GM18858 (cell line): Measurements from ENCODE around the gene SNRNP40.
"Not testable (repeated sequence)": the region's sequence is repeated elsewhere in the genome, so short reads cannot be mapped to it uniquely, and the experiment has no call there.

Experiments
- ATAC-seq: cut with Tn5 transposase; IDR thresholded peaks from one replicate; pipeline ENCODE4 v1.9.1; 2021; ENCODE audit not compliant: unreplicated experiment

SNRNP40 gene

DNA sequence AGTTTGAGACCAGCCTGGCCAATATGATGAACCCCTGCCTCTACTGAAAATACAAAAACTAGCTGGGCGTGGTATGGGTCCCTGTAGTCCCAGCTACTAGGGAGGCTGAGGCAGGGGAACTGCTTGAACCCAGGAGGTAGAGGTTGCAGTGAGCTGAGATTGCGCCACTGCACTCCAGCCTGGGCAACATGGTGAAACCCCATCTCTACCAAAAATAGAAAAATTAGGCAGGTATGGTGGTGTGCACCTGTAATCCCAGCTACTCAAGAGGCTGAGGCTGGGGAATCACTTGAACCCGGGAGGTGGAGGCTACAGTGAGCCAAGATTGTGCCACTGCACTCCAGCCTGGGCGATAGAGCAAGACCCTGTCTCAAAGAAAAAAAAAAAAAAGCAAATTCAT is 8.8 kb downstream of the SNRNP40 start:
- ATAC-seq, result not testable (repeated sequence)

DNA sequence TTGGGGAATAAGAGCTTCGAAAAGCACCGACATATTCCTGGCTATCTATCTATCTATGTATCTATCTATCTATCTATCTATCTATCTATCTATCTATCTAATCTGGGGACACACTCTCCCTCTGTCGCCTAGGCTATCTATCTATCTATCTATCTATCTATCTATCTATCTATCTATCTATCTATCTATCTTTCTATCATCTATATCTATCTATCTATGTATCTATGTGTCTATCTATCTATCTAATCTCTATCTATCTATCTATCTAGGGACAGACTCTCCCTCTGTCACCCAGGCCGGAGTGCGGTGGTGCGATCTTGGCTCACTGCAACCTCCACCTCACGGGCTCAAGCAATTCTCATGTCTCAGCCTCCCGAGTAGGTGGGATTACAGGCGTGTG is 14.2 kb downstream of the SNRNP40 start:
- not testable (repeated sequence) for ATAC-seq

DNA sequence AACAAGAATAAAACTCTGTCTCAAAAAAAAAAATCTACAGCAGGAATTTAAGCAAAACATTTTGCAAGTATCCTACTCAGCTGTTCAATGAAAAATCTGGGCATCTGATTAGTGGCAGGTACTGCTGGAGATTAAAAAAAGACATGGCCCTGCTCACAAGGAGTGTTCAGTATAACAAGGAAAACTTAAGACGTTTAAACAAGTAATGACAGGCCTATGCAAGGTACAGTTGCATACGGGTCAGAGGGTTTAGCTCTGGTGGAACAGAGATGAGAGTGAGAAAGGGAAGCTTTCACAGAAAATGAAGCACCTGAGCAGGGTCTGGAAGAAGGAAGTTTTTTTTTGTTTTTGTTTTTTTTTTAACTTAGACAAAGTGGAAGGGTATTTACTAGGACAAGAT is 23.0 kb downstream of the SNRNP40 start:
- ATAC-seq, result no peak

DNA sequence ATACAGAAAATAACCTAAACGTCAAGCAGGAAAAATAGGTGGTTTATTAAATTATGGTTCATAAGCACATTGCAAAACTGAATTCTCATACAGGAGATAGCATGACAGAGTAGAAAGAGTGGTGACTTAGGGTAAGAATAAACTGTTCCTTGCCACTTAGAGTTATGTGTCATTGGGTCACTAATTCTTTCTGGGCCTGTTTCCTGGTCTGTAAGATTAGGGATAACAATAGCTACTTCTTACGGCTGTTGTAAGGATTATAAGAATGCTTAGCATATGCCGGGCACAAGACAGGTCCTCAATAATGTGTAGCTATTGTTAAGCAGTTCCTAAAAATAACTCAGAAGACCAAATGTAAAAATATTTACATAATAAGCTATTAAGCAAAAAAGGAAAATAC is 24.2 kb downstream of the SNRNP40 start:
- no peak for ATAC-seq

DNA sequence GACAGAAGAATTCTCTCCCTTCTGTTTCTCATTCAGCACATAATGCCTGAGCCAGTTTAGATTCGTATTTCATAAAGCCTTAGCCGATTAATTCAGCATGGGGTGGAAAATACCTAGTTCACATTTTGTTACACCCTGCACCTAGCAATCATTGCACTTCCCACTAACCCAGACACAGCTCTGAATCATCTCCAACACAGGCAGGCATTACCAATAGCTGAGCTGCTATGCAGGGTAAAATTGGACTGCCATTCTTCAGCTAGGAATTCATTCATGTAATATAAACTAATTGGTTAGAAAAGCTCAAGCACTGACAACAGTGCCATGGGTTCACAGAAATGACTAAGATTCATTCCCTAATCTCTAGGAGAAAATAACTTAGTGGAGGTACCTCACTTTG is 30.0 kb downstream of the SNRNP40 start:
- no peak for ATAC-seq

DNA sequence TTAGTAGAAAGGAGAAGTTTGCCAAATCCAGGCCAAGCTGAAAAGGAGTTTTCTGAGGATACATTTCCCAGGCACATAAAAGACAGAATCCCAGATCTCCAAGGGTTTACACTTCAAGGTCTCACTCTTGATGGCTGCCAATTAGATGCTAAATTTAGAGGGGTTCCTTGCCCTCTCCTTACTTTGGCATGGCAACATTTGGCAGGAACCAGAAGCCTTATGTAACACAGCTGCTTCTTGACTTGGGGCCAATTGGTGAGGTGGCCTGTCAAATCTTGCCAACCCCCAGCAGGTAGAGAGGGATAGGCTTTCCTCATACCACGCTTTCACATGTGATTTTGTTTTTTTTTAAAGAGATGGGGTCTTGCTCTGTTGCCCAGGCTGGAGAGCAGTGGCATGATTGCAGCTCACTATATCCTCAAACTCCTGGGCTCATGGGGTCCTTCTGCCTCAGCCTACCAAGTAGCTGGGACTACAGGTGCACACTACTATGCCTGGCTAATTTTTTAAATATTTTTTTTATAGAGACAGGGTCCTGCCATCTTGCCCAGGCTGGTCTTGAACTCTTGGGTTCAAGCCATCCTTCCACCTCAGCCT is 31.7 kb downstream of the SNRNP40 start:
- no peak for ATAC-seq

DNA sequence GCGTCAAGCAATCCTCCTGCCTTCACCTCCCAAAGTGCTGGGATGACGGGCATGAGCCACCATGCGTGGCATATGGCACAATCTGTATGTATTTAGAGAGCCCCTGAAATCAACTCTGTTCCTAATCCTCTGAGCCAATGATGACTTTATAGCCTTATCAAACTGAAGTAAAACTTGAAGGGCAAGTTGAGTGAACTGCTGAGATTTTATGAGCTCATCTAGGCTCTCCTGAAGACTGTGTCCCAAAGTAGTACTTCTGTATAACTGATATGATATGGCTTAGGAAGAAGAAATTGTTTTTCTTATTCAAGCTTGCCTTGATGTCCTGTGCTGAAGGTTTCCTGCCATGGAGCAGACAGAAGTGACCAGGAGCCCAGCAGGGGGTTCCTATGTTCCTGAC is 33.2 kb downstream of the SNRNP40 start:
- no peak for ATAC-seq

DNA sequence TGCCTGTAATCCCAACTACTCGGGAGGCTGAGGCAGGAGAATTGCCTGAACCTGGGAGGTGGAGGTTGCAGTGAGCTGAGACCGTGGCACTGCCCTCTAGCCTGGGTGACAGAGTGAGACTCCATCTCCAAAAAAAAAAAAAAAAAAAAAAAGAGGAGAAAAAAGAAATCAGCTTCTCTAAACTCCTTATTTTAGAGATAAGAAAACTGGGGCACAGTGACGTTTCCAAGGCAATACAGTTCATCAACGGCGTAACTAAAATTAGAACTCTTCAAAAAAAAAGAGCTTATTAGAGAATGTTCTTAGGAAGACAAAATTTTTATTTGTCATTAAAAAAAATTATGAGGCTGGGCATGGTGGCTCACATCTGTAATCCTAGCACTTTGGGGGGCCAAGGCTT is 34.2 kb downstream of the SNRNP40 start:
- not testable (repeated sequence) for ATAC-seq

DNA sequence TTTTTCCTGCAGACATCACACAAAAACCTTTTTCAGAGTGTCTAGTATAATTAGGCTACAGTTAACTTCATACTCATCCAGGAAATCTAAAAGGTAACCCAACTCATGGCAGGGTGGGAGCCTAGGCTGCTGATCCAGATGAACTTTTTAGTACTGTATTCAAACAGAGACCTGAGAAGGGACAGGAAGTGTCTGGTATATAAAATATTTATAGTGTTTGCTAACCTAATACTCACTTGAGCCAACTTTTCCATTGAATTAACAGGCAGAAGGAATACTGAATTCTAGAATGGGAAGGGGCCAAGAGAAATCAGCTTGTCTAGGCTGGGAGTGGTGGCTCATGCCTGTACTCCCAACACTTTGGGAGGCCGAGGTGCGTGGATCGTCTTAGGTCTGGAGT is 34.7 kb downstream of the SNRNP40 start:
- ATAC-seq, result no peak

DNA sequence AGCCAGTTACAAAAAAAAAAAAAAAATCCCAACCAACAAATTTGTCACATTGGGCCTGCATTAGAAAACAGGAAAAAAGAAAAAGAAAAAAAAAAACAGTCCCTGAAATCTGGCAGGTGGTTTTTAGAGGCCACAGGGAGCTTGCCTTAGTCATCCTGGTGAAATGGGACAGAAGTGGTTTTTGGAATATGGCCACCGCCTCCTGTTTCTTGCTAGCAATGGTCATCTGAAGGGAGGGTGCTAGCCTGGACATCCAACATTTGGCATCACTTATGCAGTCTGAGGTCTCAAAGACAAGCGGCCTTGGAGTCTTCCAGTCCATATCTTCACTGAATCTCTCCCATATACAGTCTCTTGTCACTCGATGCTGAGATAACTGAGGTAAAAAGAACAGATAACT is 36.8 kb downstream of the SNRNP40 start:
- ATAC-seq, result no peak

DNA sequence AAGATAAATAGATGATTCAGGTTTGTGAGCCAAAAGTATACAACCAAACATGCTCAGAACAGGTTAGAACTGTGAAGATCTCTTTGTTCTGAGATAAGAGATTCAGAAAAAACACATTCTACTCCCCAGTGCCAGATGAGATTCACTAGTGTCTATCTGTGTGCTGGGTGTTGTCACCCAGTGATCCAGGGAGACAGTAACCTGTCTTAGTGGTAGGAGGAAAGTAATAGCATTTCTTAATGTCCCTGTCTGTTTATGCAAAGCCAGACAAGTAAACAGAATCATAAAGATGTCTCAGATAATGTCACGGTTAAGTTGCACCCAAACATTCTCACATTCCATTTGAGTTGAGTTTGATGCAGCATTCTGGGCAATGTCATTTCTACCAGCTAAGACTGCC is 38.0 kb downstream of the SNRNP40 start:
- ATAC-seq, result no peak

DNA sequence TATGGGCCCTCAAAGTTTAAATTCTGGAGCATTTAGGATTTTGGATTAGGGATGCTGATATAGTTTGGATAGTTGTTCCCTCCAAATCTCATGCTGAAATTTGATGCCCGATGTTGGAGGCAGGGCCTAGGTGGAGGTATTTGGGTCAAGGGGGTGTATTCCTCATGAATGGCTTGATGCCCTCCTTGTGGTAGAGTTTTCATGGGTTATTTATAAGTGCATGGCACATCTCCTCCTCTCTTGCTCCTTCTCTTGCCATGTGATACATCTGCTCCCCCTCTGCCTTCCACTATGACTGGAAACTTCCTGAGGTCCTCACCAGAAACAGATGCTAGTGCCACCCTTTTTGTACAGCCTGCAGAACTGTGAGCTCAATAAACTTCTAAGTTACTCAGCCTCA is 39.4 kb downstream of the SNRNP40 start:
- ATAC-seq, result no peak

DNA sequence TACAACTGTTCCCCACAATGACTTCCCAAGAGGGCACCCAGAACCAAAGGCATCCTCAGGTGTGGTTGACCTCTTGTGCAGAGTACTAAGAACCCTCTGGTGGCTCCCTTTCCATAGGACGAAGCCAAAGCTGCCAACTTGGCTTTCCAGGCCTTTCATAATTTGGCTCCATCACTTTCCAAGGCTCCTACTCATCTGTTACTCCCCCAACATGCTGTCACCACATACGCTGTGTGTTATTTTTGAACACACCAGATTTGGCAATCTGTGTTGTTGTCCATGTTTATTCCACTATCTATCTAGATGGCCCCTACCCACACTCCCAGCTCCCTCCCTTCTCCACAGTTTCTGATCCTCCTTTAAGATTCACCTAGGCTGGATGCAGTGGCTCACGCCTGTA is 46.7 kb downstream of the SNRNP40 start:
- no peak for ATAC-seq

DNA sequence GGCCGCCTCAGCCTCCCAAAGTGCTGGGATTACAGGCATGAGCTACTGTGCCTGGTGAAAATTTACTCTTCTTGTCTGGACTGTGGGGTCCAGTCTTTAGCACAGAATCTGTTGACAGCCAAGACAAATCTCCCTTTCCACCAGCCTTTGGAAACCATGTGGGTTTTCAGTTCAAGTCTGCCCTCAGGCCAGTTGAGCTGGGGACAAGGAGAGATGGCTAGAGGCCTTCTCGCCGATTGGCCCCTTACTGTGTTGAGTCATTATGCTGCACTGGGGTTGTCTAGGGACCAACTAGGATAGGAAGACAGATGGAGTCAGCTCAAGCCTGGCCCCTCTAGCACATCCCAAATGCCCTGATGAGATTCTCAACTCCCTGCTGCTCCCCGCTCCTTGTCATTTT is 48.3 kb downstream of the SNRNP40 start:
- no peak for ATAC-seq

DNA sequence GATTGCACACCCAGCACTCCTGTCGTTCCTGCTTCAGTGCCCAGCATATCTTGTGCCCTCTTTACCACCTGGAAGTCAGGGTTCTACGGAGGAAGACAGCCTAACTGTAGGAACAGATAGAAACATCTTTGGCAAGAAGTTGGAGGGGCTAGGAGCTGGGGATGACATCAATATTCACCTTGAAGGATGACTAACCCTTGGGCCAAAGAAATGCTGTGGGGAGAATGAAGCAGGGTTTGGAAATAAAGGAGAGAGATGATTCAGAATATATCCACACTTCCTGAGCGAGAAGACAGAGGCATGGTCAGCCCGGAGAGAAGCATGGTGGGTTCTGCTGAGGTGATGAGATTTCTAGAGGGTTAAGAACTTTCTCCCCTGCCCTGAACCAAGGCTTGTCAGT is 52.3 kb downstream of the SNRNP40 start:
- no peak for ATAC-seq

DNA sequence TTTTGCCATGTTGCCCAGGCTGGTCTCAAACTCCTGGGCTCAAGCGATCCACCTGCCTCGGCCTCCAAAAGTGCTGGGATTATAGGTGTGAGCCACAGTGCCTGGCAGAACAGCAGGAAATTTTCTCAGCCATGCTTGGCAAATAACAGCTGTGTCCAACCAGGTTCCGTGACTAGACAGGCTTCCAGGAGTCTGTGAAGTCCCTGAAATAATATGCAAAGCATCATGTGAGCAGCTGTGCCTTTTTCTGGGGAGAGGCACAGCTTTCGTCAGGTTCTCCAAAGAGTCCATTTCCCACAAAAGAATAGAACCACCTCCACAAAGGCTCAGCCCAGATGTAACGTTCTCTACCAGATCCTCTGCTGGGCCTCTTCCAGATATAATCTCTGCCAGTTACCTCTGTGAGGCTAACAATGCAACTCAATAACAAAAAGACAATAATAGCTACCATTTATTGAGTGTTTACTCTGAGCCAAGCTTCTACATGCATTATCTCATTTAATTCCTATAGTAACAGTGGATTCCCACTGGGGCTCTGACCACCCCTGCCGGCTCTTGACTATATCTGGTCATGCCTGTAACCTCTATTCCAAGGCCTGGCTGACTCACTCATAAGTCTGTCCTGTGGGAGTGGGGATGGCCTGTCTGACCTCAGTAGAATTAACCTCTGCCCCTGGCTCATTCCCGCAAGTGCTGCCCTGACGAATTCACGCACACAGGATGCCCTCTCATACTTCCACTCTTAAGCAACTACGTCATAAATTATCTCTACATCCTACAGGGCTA is 52.9 kb downstream of the SNRNP40 start:
- no peak for ATAC-seq

DNA sequence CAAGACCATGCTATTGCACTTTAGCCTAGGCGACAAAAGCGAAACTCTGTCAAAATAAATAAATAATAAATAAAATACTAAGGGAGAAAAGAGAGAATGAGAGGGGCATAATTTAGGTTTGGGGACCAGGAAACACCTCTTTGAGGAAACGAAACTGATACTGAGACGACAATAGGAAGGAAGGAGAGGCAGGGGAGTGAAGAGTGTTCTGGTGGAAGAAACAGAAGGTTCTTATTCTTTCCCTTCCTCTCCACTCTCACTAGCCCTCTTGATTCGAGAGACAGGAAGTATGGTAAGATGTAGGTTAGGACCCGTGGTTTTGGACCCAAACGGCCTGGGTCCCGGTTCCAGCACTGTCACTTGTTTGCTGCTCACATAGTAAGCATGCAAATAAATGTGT is 55.3 kb downstream of the SNRNP40 start:
- ATAC-seq, result no peak

DNA sequence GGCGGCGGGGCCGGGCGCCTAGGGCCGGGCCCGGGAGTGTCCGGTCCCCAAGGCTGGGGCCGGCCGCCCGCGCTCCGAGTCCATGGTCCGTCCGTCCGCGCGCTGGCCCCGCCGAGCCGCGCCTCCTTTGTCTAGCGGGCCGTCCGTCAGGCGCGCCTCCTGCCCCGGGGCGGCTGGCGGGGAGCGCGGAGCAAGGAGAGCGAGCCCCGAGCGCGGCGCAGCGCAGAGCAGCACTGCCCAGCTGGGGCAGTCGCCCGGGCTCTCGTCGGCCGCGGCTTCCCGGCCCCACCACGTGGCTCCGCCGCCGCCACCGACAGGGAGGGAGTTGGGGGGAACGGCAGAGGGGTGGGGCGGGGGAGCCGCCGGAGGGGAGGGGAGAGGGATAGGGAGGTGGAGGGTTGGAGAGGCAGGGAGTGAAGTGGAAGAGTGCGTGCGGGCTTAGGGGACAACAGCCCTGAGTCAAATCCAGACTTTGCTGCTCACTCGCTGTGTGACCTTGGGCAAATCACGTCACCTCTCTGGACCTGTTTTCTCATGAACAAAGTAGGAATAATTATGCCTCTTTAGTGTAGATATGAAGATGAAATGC is 56.8 kb downstream of the SNRNP40 start, which contains the start of gene NKAIN1:
Gene NKAIN1, minus strand, starts transcription at position 235 of the 589 bp plus-strand sequence. CDS start 340 bp downstream, outside the sequence.
- ATAC-seq, result no peak

DNA sequence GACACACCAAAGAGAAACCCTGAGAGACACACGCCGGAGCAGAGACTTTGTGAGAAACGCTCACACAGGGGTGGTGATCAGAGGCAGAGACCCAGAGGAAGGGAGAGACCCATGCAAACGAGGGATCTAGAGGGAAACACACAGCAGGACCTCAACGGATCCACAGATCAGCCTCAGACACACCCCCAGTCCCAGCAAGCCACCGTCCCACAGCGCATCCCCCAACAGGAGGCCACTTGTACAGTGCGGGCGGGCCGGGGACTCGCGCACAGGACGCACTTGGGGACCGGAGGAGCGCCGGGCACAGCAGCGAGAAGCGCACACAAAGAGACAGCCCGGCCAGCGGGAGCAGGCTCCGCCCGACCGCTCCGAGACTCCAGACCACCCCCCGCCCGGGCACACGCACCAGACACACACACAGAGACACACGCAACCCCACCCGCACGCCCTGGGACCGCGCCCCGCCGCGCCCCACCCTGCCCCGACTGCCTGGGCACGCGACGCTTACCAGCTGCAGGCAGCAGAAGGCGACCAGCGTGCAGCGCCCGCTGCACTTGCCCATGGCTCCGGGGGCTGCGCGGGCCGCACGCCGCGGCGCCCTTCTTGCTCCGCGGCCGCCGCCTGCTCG is 57.5 kb downstream of the SNRNP40 start:
- no peak for ATAC-seq

DNA sequence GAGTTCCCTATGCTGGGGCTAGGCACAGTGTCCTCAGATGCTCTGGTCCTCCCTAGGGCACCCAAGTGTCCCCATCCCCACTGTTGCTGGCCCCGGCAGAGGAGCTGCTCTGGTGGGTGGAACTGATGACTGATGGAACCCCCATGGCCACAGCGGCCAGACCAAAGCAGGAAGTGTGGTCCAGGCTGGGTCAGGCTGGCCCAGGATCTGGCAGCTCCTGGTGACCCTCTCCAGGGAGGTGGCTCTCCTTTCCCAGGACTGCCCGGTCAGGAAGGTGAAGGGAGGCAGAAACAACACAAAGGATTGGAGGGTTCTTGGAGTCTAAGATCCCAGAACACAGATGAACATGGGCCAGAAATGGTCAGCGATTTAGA is 58.0 kb downstream of the SNRNP40 start:
- ATAC-seq, result no peak

DNA sequence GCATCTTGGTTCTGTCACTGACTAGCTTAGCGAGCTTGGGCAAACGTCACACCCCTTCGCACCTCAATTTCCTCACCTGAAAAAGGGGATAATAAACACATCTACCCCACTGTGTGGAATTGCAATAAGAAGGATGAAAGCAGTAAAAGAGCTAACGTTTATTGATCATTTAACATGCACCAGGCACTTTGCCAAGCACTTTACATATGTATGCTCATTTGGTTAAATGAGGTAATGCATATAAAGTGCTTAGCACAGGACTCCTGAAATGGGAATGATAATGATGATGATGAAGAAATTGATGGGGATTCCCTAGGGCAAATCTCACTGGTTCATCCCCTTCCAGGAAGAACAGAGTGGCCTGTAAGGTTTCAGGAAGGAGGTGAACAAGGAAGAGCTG is 61.7 kb downstream of the SNRNP40 start:
- ATAC-seq, result no peak

DNA sequence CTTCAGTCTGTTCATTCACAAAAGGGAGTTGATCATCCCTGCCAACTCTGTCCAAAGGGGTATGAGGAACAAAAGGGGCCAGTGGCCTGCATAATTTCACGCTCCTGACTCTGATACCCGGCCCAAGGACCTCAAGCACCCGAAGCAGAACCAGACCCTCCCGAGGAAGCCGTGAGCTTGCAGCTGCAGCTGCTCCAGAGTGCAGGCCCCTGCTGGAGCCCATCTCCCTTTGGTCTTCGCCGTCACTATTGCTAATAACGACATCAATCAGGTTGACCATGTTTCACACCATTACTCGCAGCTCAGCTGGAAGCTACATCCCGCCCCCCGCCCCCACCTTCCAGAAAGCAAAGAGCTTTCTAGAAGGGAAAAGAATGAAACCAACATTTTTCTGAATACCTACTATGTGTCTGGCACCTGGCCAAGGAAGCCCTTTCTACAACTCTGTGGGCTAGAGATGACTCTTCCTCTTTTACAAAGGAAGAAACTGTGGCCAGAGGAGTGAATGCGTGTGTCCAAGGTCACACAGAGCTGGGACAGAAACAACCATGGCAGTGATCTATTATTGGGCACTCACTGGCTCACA is 62.4 kb downstream of the SNRNP40 start:
- ATAC-seq, result no peak
